ENCODE data around the gene DYRK1B.

Gene DYRK1B

GRCh38 chr19:39788244-39788643 is 45.7 kb downstream of the DYRK1B start:
- H3K4me3 ChIP-seq (ENCODE audit: low read depth, low read length) = no peak overlapping the region
- no peak for TF ChIP-seq CTCF (IDR thresholded peaks at IDR 0.05; ENCODE audit: low read depth, low read length, missing control alignments)
- H3K27ac ChIP-seq = no peak overlapping the region
- in situ Hi-C loops (cut with HindIII; ENCODE audit: low pct_ligation_motif_present, low sequenced_read_pairs) = no loop called here
- no peaks in the 10 kb centered on the region for H3K27me3 ChIP-seq (replicated peaks)
- no peaks in the 10 kb centered on the region for H3K36me3 ChIP-seq (replicated peaks)
- no peak for DNase-seq

DNA sequence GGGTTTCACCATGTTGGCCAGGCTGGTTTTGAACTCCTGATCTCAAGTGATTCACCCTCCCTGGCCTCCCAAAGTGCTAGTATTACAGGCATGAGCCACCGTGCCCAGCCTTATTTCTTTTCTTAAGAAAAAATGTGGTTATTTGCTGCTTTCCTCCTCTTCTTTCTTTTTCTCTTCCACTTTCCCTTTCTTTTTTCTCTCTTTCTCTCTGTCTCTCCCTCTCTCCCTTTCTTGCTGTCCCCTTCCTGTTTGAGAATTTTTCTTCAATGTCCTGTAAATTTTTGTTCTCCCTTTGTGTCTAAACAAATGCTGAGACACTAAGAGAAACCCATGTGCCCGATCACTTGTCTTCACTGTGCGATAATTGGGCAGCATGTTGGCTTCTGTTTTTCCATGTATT is 53.1 kb downstream of the DYRK1B start:
- no peaks in the 10 kb centered on the region for H3K36me3 ChIP-seq (replicated peaks)
- DNase-seq = no peak
- H3K27ac ChIP-seq = no peak overlapping the region
- no peak overlapping the region for H3K4me3 ChIP-seq (ENCODE audit: low read depth, low read length)
- in situ Hi-C loops (cut with HindIII; ENCODE audit: low pct_ligation_motif_present, low sequenced_read_pairs) = no loop called here
- TF ChIP-seq CTCF (IDR thresholded peaks at IDR 0.05; ENCODE audit: low read depth, low read length, missing control alignments) = no peak
- H3K27me3 ChIP-seq (replicated peaks) = no peaks in the 10 kb centered on the region

DNA sequence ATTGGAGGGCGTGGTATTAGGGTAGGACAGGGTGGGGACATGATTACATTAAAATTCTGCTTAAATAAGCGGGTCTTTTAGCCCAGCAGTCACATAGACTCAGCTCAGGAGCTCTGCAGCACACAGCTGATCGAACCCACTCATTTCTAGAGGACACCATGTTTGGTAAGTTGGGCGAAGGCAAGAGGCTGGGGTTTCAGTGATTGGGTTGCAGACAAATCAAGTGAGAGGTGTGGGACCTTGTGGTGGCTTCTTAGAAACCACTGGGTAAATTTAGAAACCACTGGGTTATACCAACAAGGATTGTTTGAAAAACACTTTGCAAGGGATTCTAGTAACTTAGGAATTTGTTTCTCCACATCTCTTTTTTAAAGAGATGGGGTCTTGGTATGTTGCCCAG is 55.2 kb downstream of the DYRK1B start, which contains the start of gene LEUTX:
Gene LEUTX, plus strand, starts transcription at position 92 of the 400 bp plus-strand sequence. Its CDS starts 67 bp downstream, at position 159.
- no peaks in the 10 kb centered on the region for H3K36me3 ChIP-seq (replicated peaks)
- no peak within 1 kb of the TSS for H3K4me3 ChIP-seq (ENCODE audit: low read depth, low read length)
- TF ChIP-seq CTCF (IDR thresholded peaks at IDR 0.05; ENCODE audit: low read depth, low read length, missing control alignments) = no peak
- H3K27me3 ChIP-seq (replicated peaks) = no peaks in the 10 kb centered on the region
- H3K27ac ChIP-seq = no peak within 1 kb of the TSS
- no peak for DNase-seq
- in situ Hi-C loops (cut with HindIII; ENCODE audit: low pct_ligation_motif_present, low sequenced_read_pairs) = no loop called here
